OCI-LY7 (cell line): ENCODE measurements around the gene RPS6KA5. TPM values are rescaled to one million over a fixed set of nuclear protein-coding genes. Genes with fewer than 3 reads are reported as not detected.
"Not testable (repeated sequence)": the region's sequence is repeated elsewhere in the genome, so short reads cannot be mapped to it uniquely, and the experiment has no call there.

ENCODE experiments used
- BruUV-seq: library from RNA; stranded (reverse); fragments of 400-500 nt; replicated peaks from 2 replicates; lab custom pipeline; 2021; lab: Mats Ljungman, UMichigan
- CTCF ChIA-PET: fragments of 300-600 bp; sonication (Branson Sonifier 250); formaldehyde crosslinking; loops from one replicate; lab custom pipeline; 2022; ENCODE audit warnings: antibody characterized with exemption; ENCODE audit not compliant: unreplicated experiment; lab: Charles Lee
- POLR2A ChIA-PET: fragments of 300-600 bp; sonication (Branson Sonifier 250); formaldehyde crosslinking; loops from one replicate; lab custom pipeline; 2022; ENCODE audit warnings: antibody characterized with exemption; lab: Charles Lee
- DNase-seq: peaks from one replicate; pipeline ENCODE4 v3.0.0-alpha.2; 2015; ENCODE audit warnings: low spot score
- H2AFZ ChIP-seq: fragments of 200-600 bp; sonication (generic), shearing (Covaris generic); 2 replicates; pipeline ENCODE4 v1.6.1; 2014; ENCODE audit warnings: mild to moderate bottlenecking, antibody characterized with exemption, low read length, moderate library complexity
- H3K27ac ChIP-seq: fragments of 200-600 bp; sonication (generic); 2 replicates; pipeline ENCODE4 v1.5.1; 2014; ENCODE audit warnings: mixed run types, low read depth, mild to moderate bottlenecking, moderate library complexity, low read length, inconsistent platforms; ENCODE audit not compliant: poor library complexity, severe bottlenecking
- H3K36me3 ChIP-seq: fragments of 200-600 bp; sonication (generic); 2 replicates; pipeline ENCODE4 v1.6.1; 2014; ENCODE audit warnings: mild to moderate bottlenecking, antibody characterized with exemption, low read length, moderate library complexity, mixed read lengths; ENCODE audit not compliant: insufficient read depth
- H3K4me1 ChIP-seq: fragments of 200-600 bp; sonication (generic); 2 replicates; pipeline ENCODE4 v1.5.1; 2014; ENCODE audit warnings: mild to moderate bottlenecking, low read length; ENCODE audit not compliant: insufficient read depth, poor library complexity, severe bottlenecking
- H3K4me2 ChIP-seq: fragments of 200-600 bp; sonication (generic); 2 replicates; pipeline ENCODE4 v1.6.1; 2014; ENCODE audit warnings: mild to moderate bottlenecking, low read length
- H3K4me3 ChIP-seq: fragments of 200-600 bp; sonication (generic); 2 replicates; pipeline ENCODE4 v1.5.1; 2014; ENCODE audit warnings: mild to moderate bottlenecking, low read depth, low read length; ENCODE audit not compliant: poor library complexity, severe bottlenecking
- H3K79me2 ChIP-seq: fragments of 200-600 bp; sonication (generic); 2 replicates; pipeline ENCODE4 v1.6.1; 2016; ENCODE audit warnings: low read depth, mild to moderate bottlenecking, low read length, moderate library complexity, mixed read lengths; ENCODE audit not compliant: insufficient read depth
- H3K9me2 ChIP-seq: fragments of 200-600 bp; sonication (generic); 2 replicates; pipeline ENCODE4 v1.6.1; 2016; ENCODE audit warnings: mild to moderate bottlenecking, low read length, mixed read lengths; ENCODE audit not compliant: insufficient read depth
- H3K9me3 ChIP-seq: fragments of 200-600 bp; sonication (generic); 2 replicates; pipeline ENCODE4 v1.6.1; 2014; ENCODE audit warnings: mild to moderate bottlenecking, mixed run types, low read length, mixed read lengths
- H4K20me1 ChIP-seq: fragments of 200-600 bp; sonication (generic); 2 replicates; pipeline ENCODE4 v1.6.1; 2014; ENCODE audit warnings: mild to moderate bottlenecking, antibody characterized with exemption, low read length, moderate library complexity, mixed read lengths; ENCODE audit not compliant: insufficient read depth
- CTCF ChIP-seq: fragments of 200-600 bp; sonication (generic); conservative IDR thresholded peaks from 2 replicates; pipeline ENCODE4 v1.5.1; 2014; ENCODE audit warnings: mild to moderate bottlenecking, antibody characterized with exemption, low read length, moderate library complexity, mixed read lengths
- EZH2phosphoT487 ChIP-seq: fragments of 200-600 bp; sonication (generic); IDR thresholded peaks from 2 replicates; pipeline ENCODE4 v1.6.1; 2018; ENCODE audit warnings: low read depth, borderline replicate concordance, mild to moderate bottlenecking, mixed run types, antibody characterized with exemption, low read length, moderate library complexity, mixed read lengths
- intact Hi-C: fragments of 100-400 bp; cut with micrococcal nuclease; formaldehyde crosslinking; loops from one replicate; pipeline ENCODE4 v1.10.0; 2022; ENCODE audit not compliant: unreplicated experiment
- total RNA-seq, 2 experiments: library from RNA; depleted of rRNA in 1 of 2; stranded (reverse); fragments of >200 nt in 1 of 2; shearing (Covaris generic) in 1 of 2; gene quantifications; 2 replicates each; pipeline ENCODE4 v1.2.3, GENCODE V29; 2014 to 2022

RPS6KA5 gene
- total RNA-seq, 2 experiments from 2014 or later, result 9.6 to 12.7 TPM

GRCh38 chr14:91027561-91027960 lies 32.9 kb downstream of the RPS6KA5 start:
- DNase-seq, result no peak
- no peaks in the 10 kb centered on the region for H3K9me3 ChIP-seq
- BruUV-seq, result no TSS peak
- peaks cover 5% of the 10 kb centered on the region; the same call in 1 of the 2 replicates for H3K79me2 ChIP-seq
- peaks cover 7% of the 10 kb centered on the region for H3K4me1 ChIP-seq
- H3K36me3 ChIP-seq, result no peaks in the 10 kb centered on the region
- H2AFZ ChIP-seq, result no peak overlapping the region
- H3K9me2 ChIP-seq, result no peaks in the 10 kb centered on the region
- no peak overlapping the region for H3K4me2 ChIP-seq
- CTCF ChIA-PET, result no interaction called here
- no peaks in the 10 kb centered on the region for H4K20me1 ChIP-seq
- POLR2A ChIA-PET, result interaction anchor here (0.6 kb wide), 1 partner anchor 55 kb away, joined by 3 read pairs; no protein-coding TSS in a partner anchor
- no peak overlapping the region for H3K4me3 ChIP-seq
- intact Hi-C loops, result no loop called here
- H3K27ac ChIP-seq, result no peak overlapping the region
- TF ChIP-seq EZH2phosphoT487 (no peak), CTCF (no peak)

GRCh38 chr14:91022622-91023028 lies 37.8 kb downstream of the RPS6KA5 start:
- H3K4me1 ChIP-seq, intact Hi-C loops, BruUV-seq, H4K20me1 ChIP-seq, H3K79me2 ChIP-seq, H3K9me2 ChIP-seq, H3K9me3 ChIP-seq, H3K36me3 ChIP-seq, H3K27ac ChIP-seq: not testable (repeated sequence)
- peak; percentile 57 for DNase-seq
- ChIA-PET POLR2A (interaction anchor here (0.6 to 1.5 kb wide), 5 partner anchors 13 to 998 kb away, joined by 4 to 6 read pairs (median 4); no protein-coding TSS in a partner anchor), CTCF (interaction anchor here (0.6 kb wide), 1 partner anchor 120 kb away, joined by 3 read pairs; no protein-coding TSS in a partner anchor)
- H3K4me2 ChIP-seq, result peak overlapping the region; percentile 63
- peak overlapping the region; percentile 48 for H3K4me3 ChIP-seq
- H2AFZ ChIP-seq, result peak overlapping the region; percentile 41; the same call in 1 of the 2 replicates

GRCh38 chr14:91021991-91022621 lies 38.3 kb downstream of the RPS6KA5 start:
- DNase-seq, result no peak
- Histone ChIP-seq H3K4me2 (peak overlapping the region; percentile 63), H3K79me2 (no peaks in the 10 kb centered on the region), H3K36me3 (no peaks in the 10 kb centered on the region), H3K27ac (peak overlapping the region; percentile 27), H3K9me2 (no peaks in the 10 kb centered on the region), H2AFZ (peak overlapping the region; percentile 41; the same call in 1 of the 2 replicates), H3K4me1 (peaks cover 6% of the 10 kb centered on the region), H4K20me1 (no peaks in the 10 kb centered on the region), H3K4me3 (peak overlapping the region; percentile 48), H3K9me3 (no peaks in the 10 kb centered on the region)
- CTCF ChIA-PET, result interaction anchor here (0.6 kb wide), 1 partner anchor 119 kb away, joined by 3 read pairs; no protein-coding TSS in a partner anchor
- intact Hi-C loops, result no loop called here
- TF ChIP-seq EZH2phosphoT487, result no peak
- no peak for TF ChIP-seq CTCF
- no TSS peak for BruUV-seq
- POLR2A ChIA-PET, result interaction anchor here (1.5 kb wide), 1 partner anchor 14 kb away, joined by 6 read pairs; no protein-coding TSS in a partner anchor
